SJCRH30 (cell line): Measurements from ENCODE around the gene CRAMP1. TPM values are rescaled to one million over a fixed set of nuclear protein-coding genes. Genes with fewer than 3 reads are reported as not detected.
A peak's percentile ranks its signal among the peaks of the same experiment; 100 is the strongest.

Source experiments
- DNase-seq, 2 experiments: peaks; one replicate each; pipeline ENCODE4 v3.0.0-alpha.2; 2015 to 2020
- H3K27ac ChIP-seq: fragments of 250-450 bp; sonication (Bioruptor Pico); 2 replicates; pipeline ENCODE4 v1.5.1; 2020; ENCODE audit warnings: mild to moderate bottlenecking, moderate library complexity
- H3K27me3 ChIP-seq: fragments of 250-450 bp; sonication (Bioruptor Pico); 2 replicates; pipeline ENCODE4 v1.5.1; 2020; ENCODE audit warnings: mild to moderate bottlenecking, moderate library complexity
- H3K36me3 ChIP-seq: fragments of 250-450 bp; sonication (Bioruptor Pico); 2 replicates; pipeline ENCODE4 v1.5.1; 2020; ENCODE audit warnings: mild to moderate bottlenecking, moderate library complexity
- H3K4me1 ChIP-seq: fragments of 250-450 bp; sonication (Bioruptor Pico); 2 replicates; pipeline ENCODE4 v1.5.1; 2020; ENCODE audit warnings: mild to moderate bottlenecking, moderate library complexity
- H3K4me3 ChIP-seq: fragments of 250-450 bp; sonication (Bioruptor Pico); 2 replicates; pipeline ENCODE4 v1.5.1; 2020; ENCODE audit warnings: mild to moderate bottlenecking, moderate library complexity
- H3K9me3 ChIP-seq: fragments of 250-450 bp; sonication (Bioruptor Pico); replicated peaks from 2 replicates; pipeline ENCODE4 v1.5.1; 2020; ENCODE audit warnings: mild to moderate bottlenecking, moderate library complexity
- total RNA-seq: library from RNA; depleted of rRNA; stranded (reverse); fragments of >200 nt; shearing (Covaris generic); gene quantifications from 2 replicates; pipeline ENCODE4 v1.2.3, GENCODE V29; 2014

CRAMP1 gene
- total RNA-seq, 1 experiment from 2014 or later = 12.6 TPM

DNA sequence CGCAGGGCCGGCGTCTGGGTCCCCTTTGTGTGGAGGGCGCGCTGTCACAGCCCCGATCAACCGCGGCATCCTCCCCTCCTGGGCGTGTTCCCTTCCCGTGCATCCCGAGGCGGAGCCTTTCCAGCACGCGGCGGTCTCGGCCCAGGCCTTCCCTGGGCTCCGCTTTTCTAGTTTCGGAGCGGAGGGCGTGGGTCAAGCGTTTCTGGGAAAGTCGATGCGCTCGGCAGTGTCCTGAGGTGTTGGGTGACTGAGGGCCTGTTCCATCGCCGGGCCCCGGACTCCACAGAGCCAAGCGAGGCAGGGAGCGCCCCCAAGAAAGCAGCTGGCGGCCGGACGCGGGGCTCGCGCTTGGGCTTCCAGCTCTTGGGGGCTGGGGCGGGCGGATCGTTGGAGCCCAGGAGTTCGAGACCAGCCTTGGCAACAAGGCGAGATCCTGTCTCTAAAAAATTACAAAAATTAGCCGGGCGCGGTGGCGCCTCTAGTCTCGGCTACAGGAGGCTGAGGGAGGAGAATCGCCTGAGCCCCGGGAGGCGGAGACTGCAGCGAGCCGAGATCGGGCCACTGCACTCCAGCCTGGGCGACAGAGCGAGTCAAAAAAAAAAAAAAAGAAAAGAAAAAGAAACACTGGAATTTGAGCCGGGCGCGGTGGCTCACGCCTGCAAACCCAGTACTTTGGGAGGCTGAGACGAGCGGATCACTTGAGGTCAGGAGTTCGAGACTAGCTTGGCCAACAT is 1.1 kb upstream of the CRAMP1 start:
- peak overlapping the region; percentile 87 for H3K4me3 ChIP-seq
- H3K9me3 ChIP-seq = no peaks in the 10 kb centered on the region
- H3K27ac ChIP-seq = peak overlapping the region; percentile 55
- no peaks in the 10 kb centered on the region for H3K27me3 ChIP-seq
- H3K36me3 ChIP-seq = no peaks in the 10 kb centered on the region; the same call in 1 of the 2 replicates
- no peak for DNase-seq
- peaks cover 6% of the 10 kb centered on the region; the same call in 1 of the 2 replicates for H3K4me1 ChIP-seq

DNA sequence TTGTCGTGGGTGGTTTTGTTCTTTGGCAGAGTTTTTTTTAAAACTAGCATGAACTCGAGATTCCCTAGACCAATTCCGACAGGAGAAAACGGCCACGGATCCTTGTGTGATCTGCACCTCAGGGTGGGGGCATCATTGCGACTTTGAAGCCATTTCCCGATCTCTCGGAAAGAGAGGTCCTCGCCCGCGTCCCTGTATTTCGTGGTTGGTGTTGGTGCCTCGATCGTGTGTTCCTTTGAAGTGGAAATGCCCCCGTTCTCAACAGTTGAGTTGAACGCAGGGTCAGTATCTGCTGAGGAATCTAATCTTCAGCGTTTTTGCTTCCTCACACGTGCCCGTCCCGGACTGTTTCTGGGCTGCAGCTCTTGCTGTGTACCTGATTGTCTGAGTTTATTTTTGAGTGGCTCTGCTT is 1.1 kb downstream of the CRAMP1 start:
- Histone ChIP-seq H3K4me1 (peaks cover 6% of the 10 kb centered on the region; the same call in 1 of the 2 replicates), H3K27ac (no peak overlapping the region), H3K4me3 (peak overlapping the region; percentile 74), H3K36me3 (peaks cover 11% of the 10 kb centered on the region), H3K27me3 (no peaks in the 10 kb centered on the region), H3K9me3 (no peaks in the 10 kb centered on the region)
- DNase-seq = peak in 1 of 2 experiments; percentile 9

DNA sequence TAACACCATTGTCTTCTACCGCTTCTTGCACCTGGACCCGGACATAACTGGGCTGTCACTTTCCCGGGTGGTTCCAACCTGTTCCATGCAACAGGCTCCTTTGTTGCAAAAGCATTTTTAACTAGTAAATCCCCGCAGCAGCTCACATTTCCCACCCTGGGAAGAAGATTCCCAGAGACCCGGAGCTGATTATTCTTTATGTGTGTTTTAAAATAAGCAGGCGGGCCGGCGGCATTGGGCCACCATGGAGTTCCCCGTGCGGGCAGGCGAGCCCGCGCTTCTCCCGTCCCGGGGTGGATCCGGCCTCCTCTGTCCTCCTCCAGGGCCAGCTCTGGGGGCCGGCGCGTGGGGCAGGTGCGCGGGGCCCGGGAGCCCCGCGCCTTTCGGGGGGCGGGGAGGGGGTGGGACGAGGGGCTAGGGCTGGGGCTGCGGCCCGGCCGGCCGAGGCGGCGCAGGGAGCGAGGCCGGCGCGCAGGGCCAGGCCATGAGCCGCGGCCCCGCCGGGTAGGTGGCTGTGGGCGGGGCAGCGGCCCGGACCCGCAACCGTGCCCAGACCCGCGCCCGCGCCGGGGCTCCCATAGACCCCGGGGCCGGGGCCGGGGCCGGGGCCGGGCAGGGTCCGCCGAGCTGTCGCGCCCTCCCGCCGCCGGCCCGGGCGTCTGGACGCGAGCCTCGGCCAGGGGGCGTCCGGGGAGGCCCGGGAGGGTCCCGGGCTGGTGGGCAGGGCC is 1.7 kb downstream of the CRAMP1 start:
- H3K4me3 ChIP-seq = peak overlapping the region; percentile 74
- H3K27me3 ChIP-seq = no peaks in the 10 kb centered on the region
- H3K9me3 ChIP-seq = no peaks in the 10 kb centered on the region
- H3K4me1 ChIP-seq = peaks cover 6% of the 10 kb centered on the region; the same call in 1 of the 2 replicates
- DNase-seq = peak in 1 of 2 experiments; percentile 17
- no peak overlapping the region for H3K27ac ChIP-seq
- H3K36me3 ChIP-seq = peaks cover 11% of the 10 kb centered on the region

DNA sequence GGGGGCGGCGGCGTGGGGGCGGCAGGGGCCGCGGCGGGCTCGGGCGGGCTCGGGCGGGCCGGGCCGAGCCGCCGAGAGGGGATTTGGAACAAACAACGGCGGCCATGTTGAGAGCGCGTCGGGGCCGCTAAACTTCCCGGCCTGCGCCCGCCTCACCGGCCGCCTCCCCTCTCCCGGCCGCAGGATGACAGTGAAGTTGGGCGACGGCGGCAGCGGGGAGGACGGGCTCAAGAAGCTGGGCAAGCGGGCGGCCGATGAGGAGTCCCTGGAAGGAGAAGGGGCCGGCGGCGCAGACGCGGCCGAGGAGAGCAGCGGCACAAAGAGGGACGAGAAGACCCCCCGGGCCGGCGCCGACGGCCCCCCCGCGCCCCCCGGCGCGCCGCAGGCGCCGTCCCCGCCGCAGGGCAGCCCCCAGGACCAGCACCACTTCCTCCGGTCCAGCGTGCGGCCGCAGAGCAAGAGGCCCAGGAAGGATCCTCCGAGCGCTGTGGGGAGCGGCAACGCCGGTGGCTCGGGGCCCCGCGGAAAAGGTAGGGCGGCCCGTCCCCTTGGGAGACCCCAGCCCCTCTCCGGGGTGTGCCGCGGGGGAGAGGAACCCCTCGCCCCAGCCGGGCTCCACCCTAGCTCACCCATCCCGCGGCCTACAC is 2.4 kb downstream of the CRAMP1 start:
- Histone ChIP-seq H3K36me3 (peaks cover 11% of the 10 kb centered on the region), H3K4me3 (peak overlapping the region; percentile 69), H3K27ac (no peak overlapping the region), H3K27me3 (no peaks in the 10 kb centered on the region), H3K4me1 (peaks cover 6% of the 10 kb centered on the region; the same call in 1 of the 2 replicates), H3K9me3 (no peaks in the 10 kb centered on the region)
- peak; percentile 36 to 56 for DNase-seq

DNA sequence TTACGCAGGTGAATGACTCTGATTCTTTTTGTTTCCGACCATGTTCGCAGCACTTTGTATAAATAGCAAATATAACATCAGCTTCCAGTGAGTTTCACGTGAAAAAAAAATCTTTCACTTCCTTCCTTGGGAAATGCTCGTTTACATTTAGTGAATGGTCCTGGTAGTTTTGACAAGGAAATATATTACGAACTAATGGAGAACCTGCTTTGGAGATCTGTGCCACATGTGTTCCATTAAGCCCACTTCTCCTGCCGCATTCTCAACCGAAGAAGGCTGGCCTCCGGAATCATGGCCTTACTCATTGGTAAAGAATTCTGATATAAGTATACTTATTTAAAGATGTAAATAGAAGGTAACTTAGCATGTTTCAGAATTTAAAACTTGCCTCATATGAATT is 3.6 kb downstream of the CRAMP1 start:
- H3K4me1 ChIP-seq = peaks cover 6% of the 10 kb centered on the region; the same call in 1 of the 2 replicates
- peaks cover 11% of the 10 kb centered on the region for H3K36me3 ChIP-seq
- H3K9me3 ChIP-seq = no peaks in the 10 kb centered on the region
- no peak overlapping the region for H3K4me3 ChIP-seq
- DNase-seq = no peak
- no peaks in the 10 kb centered on the region for H3K27me3 ChIP-seq
- no peak overlapping the region for H3K27ac ChIP-seq

DNA sequence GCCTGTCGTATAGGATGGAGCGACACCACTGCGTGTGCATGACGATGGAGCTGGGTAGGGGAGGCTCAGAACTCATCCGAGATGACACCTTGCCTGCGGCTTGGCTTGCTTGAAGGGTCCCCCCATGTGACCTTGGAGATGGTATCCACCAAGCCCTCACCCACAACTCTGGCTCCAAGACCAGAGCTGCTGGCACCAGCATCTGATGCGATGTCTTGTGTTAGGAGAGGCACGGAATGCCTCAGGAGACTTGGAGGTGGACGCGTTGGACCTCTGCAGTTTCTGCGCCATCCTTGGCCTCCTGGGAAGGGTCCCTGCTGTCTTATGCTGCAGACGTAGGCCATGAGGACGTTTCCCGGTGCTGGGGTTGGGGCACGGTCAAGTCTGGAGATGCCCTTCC is 7.8 kb downstream of the CRAMP1 start:
- no peak overlapping the region for H3K4me3 ChIP-seq
- no peak overlapping the region for H3K27ac ChIP-seq
- H3K4me1 ChIP-seq = peaks cover 6% of the 10 kb centered on the region; the same call in 1 of the 2 replicates
- H3K27me3 ChIP-seq = no peaks in the 10 kb centered on the region
- DNase-seq = no peak
- peaks cover 11% of the 10 kb centered on the region for H3K36me3 ChIP-seq
- no peaks in the 10 kb centered on the region for H3K9me3 ChIP-seq

DNA sequence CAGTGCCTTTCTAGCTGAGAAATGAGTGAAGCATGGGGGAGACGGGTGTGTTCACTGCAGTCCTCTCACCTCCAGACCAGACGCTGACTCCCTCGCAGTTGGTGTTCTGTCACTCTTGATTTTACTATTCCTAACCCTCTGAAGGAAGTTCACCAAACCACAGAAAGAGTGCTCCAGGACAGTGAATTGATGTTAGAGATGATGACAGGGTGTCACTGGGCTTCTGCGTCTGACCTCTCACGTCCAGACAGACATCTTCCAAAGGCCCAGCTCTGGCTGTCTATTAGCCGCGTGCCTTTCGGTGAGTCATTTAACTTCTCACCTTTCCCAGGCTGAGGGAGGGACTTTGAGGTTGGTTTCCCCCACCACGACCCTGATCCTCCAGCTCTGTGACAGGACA is 8.2 kb downstream of the CRAMP1 start:
- no peak overlapping the region for H3K4me3 ChIP-seq
- peaks cover 2% of the 10 kb centered on the region; the same call in 1 of the 2 replicates for H3K4me1 ChIP-seq
- no peak for DNase-seq
- peaks cover 11% of the 10 kb centered on the region for H3K36me3 ChIP-seq
- no peaks in the 10 kb centered on the region for H3K9me3 ChIP-seq
- H3K27ac ChIP-seq = no peak overlapping the region
- H3K27me3 ChIP-seq = no peaks in the 10 kb centered on the region

DNA sequence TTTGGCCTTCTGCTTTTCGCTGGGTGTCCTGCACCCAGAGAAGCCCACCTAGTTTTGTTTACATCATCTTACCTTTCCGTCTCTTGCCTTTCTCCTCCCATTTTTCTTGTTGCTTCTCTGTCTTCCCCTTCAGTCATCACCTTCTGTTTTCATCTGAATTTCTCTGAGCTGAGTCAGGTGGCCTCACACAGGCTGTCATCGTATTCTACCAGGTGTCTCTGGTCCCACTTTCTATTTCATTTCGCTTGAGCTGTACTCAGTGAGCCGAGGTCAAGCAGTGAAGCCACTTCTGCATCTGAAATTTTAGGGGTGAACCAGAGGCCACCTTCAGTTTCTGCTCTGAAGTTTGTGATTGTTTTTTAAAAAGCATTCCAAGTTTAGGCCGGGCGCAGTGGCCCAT is 9.7 kb downstream of the CRAMP1 start:
- Histone ChIP-seq H3K4me1 (no peaks in the 10 kb centered on the region), H3K4me3 (no peak overlapping the region), H3K9me3 (no peaks in the 10 kb centered on the region), H3K27me3 (no peaks in the 10 kb centered on the region), H3K36me3 (peaks cover 8% of the 10 kb centered on the region), H3K27ac (no peak overlapping the region)
- no peak for DNase-seq

DNA sequence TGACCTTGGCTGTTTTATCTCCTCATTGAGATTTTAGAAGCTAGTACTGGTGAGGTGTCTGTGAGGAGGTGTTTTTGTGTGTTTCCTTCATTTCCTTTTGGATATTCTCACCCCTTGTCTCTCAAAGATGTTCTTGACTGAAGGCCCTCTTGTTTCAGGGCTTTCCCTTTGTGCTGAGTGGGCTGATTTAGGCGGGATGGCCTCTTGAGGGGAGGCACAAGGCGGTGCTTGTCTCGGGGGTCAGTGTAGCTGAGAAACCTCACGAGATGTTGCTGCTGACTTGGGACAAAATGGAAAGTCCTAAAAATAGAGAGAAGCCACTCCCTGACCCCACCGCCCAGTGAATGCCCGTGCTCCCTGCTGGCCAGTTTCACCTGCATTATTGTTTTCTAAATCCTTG is 14.2 kb downstream of the CRAMP1 start:
- Histone ChIP-seq H3K27me3 (no peaks in the 10 kb centered on the region), H3K4me3 (no peak overlapping the region), H3K4me1 (no peaks in the 10 kb centered on the region), H3K36me3 (no peaks in the 10 kb centered on the region; the same call in 1 of the 2 replicates), H3K27ac (no peak overlapping the region), H3K9me3 (no peaks in the 10 kb centered on the region)
- DNase-seq = no peak

DNA sequence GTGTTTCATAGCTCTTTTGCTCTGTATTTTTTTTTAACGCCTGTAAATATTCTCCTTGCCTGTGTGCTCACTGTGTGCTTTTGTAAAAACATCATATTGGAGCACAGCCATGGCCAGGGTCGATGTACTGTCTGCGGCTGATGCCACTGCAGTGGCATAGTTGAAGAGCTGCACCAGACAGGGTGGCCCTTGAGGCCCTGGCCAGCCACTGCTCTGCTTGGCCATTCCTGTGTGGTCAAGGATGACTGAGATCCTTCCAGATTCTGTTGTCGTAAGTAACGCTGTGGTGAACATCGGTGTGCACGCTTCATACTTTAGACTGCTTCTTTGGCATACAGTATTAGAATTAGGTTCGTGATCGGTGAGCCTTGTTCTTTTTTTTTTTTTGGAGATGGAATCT is 14.6 kb downstream of the CRAMP1 start:
- no peaks in the 10 kb centered on the region for H3K27me3 ChIP-seq
- no peaks in the 10 kb centered on the region for H3K4me1 ChIP-seq
- no peaks in the 10 kb centered on the region for H3K9me3 ChIP-seq
- H3K4me3 ChIP-seq = no peak overlapping the region
- DNase-seq = no peak
- H3K36me3 ChIP-seq = no peaks in the 10 kb centered on the region; the same call in 1 of the 2 replicates
- H3K27ac ChIP-seq = no peak overlapping the region

DNA sequence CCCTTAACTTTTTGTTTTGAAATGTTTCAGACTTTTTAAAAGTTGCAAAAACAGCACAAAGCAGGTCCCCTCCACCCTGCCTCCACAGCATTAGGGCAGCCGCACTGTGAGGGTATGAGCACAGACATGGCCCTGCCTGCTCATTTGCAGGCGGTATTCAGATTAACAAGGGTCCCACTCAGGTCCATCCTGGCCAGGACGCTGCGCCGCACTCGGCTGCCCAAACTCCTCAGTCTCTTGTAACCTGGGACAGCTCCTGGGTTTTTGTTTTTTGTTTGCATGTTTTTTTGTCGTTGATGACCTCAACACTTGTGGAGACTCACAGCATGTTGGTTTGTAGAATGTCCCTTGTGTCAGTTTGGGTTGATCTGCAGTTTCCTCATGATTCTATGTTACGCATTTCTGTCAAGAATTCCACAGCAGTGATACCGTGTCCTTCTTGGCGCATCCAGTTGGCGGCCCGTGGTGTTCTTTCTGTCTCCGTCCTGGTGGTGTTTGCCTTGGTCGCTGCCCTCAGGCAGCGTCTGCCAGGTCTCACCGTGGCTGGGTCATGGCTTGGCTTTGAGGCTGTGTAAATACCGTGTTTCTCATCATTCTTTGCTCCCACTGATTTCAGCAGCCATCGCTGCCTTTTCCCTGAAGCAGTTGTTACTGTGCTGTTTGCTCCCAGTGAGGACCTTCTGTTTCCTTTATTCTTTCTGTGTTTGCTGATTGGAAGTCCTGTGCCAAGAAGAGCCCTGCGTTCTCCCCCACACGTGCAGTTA is 18.5 kb downstream of the CRAMP1 start:
- no peaks in the 10 kb centered on the region for H3K9me3 ChIP-seq
- no peak overlapping the region for H3K27ac ChIP-seq
- no peaks in the 10 kb centered on the region for H3K27me3 ChIP-seq
- peaks cover 16% of the 10 kb centered on the region for H3K36me3 ChIP-seq
- H3K4me3 ChIP-seq = no peak overlapping the region
- no peaks in the 10 kb centered on the region for H3K4me1 ChIP-seq
- no peak for DNase-seq

DNA sequence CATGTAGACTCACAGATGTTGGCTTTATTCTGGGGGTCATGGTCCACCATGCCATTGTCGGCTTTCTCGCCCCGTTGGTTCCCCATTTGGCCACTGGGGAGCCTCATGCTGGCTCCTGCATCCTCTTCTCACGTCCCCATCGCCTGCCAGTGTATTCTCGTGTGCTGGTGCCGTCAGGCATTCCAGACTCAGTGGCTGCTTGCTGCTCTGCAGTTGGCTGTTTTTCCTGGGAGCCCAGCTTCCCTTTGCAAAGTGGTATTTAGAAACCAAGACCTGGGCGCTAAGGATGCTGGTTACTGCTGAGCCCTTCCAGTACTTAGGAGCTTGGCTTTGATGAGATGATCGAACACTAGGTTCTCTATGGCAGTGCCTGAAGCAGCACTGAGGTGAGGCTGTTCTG is 19.1 kb downstream of the CRAMP1 start:
- Histone ChIP-seq H3K4me1 (no peaks in the 10 kb centered on the region), H3K27me3 (no peaks in the 10 kb centered on the region), H3K27ac (no peak overlapping the region), H3K36me3 (peaks cover 16% of the 10 kb centered on the region), H3K9me3 (no peaks in the 10 kb centered on the region), H3K4me3 (no peak overlapping the region)
- DNase-seq = no peak

DNA sequence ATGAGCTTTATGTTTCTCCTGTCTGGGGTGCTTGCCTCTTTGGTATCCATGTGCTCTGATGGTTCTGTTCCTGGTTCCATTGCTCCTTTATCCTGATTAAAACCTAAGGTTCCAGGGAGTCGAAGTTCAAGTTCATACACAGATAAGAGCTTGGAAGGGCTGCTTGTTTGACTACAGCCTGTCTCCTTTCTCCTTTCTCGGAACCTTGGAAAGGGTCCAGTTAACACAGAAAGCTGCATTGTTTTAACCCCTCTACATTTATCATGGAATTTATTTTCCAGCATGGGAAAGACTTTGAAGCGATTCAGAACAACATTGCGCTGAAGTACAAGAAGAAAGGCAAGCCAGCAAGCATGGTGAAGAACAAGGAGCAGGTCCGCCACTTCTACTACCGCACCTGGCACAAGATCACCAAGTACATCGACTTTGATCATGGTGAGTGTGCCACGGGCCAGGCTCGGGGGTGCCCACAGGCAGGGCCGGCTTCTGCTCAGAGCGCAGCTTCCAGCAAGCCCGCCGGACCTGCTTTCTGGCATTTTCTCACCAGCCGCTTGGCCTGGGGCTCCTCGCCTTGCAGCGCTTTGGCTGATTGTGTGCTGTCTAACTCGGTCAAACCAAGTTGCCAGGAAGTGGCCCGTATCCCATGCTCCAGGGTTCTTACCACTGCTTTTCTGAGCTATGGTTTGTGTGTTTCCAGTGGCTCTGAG is 19.9 kb downstream of the CRAMP1 start:
- Histone ChIP-seq H3K4me3 (no peak overlapping the region), H3K4me1 (no peaks in the 10 kb centered on the region), H3K27ac (no peak overlapping the region), H3K27me3 (no peaks in the 10 kb centered on the region), H3K9me3 (no peaks in the 10 kb centered on the region), H3K36me3 (peaks cover 16% of the 10 kb centered on the region)
- no peak for DNase-seq

DNA sequence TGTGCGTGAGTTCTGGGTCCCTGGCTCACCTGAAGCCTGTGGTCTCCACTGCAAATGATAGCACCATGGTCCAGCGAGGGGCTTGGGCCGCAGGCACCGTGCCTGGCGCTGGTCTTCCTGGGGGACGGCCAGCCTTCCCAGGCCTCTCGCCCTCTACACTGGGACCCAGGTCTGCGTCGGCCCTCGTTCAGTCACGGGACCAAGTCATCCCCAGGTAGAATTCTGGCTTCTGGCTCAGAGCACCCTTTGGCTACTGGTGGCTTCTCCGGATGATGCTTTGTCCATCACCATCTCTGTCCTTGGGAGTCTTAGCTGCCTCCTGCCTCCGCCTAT is 20.4 kb downstream of the CRAMP1 start:
- Histone ChIP-seq H3K36me3 (peaks cover 16% of the 10 kb centered on the region), H3K27ac (no peak overlapping the region), H3K27me3 (no peaks in the 10 kb centered on the region), H3K4me1 (no peaks in the 10 kb centered on the region), H3K9me3 (no peaks in the 10 kb centered on the region), H3K4me3 (no peak overlapping the region)
- no peak for DNase-seq
